Endometrial microvascular endothelial cells (primary cell): Measurements from ENCODE around the gene CACHD1. TPM values are rescaled to one million over a fixed set of nuclear protein-coding genes. Genes with fewer than 3 reads are reported as not detected.
"Not testable (repeated sequence)": the region's sequence is repeated elsewhere in the genome, so short reads cannot be mapped to it uniquely, and the experiment has no call there.

ENCODE experiments used
- in situ Hi-C: cut with HindIII; loops from 2 replicates; pipeline ENCODE4 v1.10.0; 2017; ENCODE audit warnings: low sequenced_read_pairs, low pct_unique_long_range_greater_than_20kb; ENCODE audit errors: inconsistent ontology term
- total RNA-seq: library from RNA; depleted of rRNA; stranded (reverse); fragments of >200 nt; gene quantifications from one replicate; pipeline ENCODE4 v1.2.3, GENCODE V29; 2015; ENCODE audit errors: inconsistent ontology term

The CACHD1 gene
- total RNA-seq, 1 donor from 2014 or later: 7.7 TPM

DNA sequence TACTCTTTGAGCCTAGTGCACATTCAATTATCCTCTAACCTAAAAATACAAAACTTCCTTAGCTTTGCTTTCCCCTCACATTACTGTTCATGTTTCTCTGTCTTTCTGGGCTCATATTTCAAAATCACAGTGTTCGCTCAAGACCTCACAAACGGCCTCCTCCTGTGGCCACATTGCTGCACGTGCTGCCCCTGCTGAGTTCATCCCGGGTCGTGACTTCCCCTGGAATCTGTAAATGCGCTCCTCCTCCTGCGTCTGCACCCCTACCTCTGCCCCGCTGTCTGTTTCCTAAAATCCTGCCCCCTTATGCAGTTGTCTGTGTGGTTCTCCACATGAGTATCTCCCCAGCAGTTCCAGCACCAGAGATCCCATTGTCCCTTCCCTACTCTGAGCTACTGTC lies 229.4 kb downstream of the CACHD1 start:
- in situ Hi-C loops: no loop called here

DNA sequence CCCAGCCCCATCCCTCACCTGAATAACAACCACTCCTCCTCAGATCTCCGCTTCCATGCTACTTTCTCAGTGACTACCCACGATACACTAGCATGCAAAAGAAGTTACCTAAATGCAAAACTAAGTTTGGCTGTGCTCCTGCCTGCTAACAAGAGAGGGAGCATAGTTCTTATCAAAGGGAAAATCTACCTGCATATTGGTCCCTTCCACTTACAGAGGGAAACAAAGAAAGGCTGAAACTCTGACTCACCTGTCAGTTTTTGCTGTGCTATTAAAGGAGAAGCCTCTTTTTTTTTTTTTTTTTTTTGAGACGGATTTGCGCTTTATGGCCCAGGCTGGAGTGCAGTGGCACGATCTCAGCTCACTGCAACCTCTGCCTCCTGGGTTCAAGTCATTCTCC lies 231.1 kb downstream of the CACHD1 start:
- in situ Hi-C loops: no loop called here

DNA sequence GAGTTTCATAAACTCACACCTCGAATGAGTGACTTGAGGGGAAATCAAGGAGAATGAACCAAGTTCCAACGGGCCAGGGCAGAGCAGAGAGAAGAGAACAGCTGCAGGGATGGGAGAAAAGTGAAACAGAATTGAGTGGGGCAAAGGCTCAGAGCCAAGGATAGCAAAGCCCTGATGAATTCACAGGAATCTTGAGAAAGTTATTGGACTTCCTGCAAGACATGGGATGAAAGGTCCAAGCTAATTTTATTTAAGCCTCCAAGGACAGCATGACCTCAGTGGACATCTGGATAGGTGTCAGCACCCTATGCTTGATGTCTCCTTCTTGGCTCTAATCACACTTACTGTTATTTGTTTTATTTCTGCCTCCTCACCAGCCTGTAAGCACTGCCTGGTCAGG lies 232.0 kb downstream of the CACHD1 start:
- in situ Hi-C loops: no loop called here

DNA sequence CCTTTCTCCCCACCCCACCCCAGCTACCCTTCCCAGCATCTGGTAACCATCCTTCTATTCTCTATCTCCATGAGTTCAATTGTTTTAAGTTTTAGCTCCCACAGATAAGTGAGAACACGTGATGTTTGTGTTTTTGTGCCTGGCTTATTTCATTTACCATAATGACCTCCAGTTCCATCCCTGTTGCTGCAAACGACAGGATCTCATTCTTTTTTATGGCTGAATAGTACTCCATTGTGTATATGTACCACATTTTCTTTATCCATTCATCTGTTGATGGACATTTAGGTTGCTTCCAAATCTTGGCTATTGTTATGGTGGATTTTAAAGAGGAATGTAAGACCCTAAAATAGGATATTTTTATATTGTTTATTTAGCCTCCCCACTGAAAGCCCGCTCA lies 232.7 kb downstream of the CACHD1 start:
- in situ Hi-C loops: not testable (repeated sequence)

DNA sequence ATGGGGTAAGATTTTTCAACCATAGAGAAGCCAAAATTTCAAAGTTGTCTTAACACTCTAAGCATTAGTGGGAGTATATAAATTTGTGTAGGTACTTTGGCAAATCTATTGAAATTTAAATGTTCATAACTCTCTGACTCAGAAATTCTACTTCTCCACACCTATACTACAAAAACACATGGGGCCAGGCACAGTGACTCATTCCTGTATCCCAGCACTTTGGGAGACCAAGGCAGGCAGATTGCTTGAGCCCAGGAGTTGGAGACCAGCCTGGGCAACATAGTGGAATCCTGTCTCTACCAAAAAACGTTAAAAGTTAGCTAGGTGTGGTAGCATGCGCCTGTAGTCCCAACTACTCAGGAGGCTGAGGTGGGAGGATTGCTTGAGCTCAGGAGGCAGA lies 233.7 kb downstream of the CACHD1 start:
- in situ Hi-C loops: no loop called here

DNA sequence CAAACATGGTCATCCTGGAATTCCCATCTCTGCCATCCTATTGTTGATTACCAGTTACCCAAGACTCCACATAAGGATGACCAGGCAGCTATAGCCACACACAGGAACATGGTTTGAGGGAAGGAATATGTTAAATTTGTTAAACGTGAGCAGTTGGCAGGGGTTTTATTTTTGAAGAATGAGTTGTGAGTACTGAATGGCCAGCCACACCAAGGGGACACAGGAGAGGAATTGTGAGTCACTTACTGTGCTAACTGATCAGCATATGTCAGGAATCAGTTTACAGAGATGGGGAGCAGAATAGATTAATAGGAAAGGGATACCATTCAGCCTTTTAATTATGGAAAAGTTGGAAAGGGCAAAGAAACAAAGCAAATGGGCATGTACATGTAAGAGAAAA lies 235.7 kb downstream of the CACHD1 start:
- in situ Hi-C loops: no loop called here

DNA sequence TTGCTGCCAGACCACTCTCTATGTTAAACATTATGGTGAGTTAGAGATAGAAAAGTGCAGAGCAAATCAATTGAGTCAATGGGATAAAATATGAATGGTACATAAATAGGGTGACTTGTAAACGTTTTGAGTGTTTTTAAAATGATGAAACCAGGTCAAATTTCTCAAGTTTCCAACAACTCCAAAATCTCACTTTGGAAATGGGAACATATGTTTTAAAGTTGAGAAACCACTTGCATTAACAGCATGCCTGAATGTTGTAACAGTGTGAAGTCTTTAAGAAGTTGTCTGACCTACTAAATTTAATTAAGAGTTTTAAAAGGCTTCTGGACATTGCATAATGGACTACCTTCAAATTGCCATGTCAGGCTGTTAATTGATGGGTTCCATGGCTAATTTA lies 241.3 kb downstream of the CACHD1 start:
- in situ Hi-C loops: no loop called here

DNA sequence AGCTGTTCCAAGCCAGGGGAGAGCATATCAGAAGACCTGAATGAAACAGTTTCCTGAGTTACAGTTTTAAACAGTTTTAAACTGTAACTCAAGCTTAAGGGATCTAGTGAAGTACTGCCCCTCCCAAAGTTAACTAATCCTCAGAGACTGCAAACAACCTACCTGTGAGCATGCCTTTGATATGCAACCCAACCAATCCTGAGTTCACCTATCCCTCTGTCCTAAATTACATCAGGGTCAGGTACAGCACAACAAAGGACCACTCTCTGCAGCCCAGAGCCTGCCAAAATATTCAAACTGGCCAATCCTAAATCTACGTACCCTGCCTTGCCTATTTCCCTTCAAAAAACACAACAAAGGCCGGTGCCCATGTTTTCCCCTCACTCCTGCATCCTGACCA lies 242.1 kb downstream of the CACHD1 start:
- in situ Hi-C loops: no loop called here

DNA sequence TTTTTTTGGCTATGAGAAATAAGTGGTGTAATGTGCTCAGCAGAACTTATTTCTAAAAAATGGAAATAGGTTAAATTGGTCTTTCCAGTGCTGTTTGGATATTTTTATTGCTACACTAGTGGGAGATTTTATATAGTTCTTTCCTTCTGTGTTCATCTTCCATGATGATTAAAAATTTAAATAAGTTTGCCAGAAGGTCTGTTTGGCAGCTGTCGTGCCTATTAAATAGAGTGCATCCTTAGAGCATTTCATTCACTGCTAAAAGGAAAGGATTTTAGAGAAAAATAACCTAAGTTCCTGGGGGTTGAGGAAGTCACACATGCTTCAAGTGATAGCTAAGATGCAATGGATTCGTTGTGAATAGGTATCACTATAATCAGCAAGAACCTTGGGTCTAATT lies 245.3 kb downstream of the CACHD1 start:
- in situ Hi-C loops: no loop called here

DNA sequence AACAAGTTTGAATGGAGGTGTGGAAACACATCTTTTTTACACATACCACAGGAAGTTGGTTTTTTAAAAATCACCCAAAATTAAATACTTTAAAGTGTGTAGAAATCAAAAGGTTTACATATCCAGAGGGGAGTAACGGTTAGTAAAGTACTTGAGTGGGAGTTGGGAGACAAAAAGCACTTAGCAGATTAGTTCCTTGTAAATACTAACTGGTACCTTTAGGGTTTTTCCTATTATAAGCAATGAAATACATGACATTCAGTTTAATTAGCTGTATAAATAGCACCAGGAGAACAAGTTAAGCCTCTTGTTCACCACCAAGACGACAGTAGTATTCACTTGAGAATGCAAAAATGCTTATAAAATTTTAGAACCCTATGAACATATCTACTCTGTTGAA lies 251.2 kb downstream of the CACHD1 start:
- in situ Hi-C loops: no loop called here

DNA sequence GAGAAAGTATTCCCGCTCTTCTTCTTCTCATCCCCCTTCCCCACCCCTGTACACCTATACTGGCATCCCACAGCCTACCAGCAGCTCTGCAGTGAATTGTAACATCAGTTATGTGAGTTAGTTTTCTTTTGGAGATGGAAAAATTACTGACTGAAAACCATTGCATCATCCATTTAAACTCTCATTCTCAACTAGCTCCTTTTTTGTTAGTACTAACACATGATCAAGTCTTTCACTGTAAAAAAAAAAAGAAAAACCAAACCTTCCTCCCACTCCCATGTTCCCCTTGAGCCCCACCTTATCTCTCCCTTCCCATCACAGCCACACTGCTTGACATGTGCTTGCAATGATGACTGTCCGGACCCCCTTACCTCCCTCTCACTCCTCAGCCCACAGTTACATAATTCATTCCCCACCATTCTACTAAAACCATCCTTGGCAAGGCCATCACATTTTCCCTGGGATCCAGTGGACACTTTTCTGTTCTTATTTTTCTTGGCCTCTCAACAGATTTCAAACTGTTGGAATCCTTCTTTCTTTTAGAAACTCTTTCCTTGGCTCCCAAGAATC lies 251.7 kb downstream of the CACHD1 start:
- in situ Hi-C loops: no loop called here

DNA sequence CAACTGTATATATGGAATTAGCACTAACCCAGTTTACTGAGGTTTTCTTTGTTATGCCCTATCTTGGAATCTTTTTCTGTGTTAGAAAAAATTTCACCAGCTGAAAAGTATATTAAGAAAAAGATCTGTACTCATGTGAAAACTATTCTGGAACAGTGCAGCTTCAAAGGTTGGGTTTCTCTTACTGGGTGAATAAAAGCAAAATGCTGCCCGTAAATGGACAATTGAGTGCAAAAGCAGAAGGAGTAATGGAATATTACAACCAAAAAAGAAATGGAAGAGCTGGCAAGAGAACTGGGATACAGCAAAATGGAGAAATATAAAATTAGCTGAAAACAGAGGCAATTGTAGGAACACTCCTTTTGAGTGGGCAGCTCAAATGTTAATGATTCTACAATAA lies 257.9 kb downstream of the CACHD1 start:
- in situ Hi-C loops: no loop called here

DNA sequence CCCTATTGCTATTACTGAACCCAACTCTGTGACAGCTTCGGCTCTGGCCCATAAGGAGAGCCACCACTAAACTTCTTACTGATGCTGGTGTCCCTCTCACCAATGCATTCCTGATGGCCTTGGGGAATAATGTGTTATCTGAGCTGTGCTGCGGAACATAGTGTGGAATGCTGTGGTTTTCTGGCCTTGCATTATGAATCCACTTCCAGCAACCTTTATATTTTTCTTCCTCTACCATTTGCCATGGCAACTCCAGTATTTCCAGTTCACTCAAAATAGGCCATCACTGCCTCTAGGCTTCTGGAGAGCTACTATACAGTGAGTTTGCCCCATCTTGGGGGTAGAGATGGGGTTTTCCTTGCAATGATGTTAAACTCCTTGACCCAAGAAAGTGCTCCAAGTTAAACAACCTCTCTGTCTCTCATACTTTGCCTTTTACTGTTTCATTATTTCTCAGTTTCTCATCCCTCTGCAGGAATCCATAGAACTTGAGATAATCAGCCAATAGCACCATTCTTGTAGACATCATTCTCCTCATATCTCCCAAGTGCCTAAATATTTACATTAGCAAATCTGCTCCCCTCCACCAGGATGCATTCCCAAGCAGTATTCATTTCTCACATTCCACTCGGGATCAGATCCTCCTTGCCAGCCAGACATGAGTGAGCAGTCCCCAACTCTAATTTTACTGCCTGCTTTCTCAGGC lies 263.8 kb downstream of the CACHD1 start:
- in situ Hi-C loops: no loop called here

DNA sequence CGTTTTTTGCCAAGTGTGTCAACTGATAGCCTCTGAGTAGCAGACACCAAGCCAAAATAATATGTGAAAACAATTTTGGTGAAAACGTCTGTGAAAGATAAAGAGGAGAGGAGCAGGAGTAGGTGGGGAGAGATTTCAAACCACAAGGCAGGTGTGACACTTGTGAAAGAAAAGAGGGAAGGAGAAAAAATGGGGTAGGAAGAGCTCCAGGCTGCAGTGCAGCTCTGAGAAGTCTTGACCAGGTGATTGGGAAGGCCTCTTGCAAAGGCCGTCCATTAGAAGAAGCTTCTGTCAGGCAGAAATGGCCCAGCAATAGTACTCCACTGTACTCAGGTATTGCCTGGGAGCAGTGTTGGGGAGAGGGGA lies 264.3 kb downstream of the CACHD1 start:
- in situ Hi-C loops: no loop called here

DNA sequence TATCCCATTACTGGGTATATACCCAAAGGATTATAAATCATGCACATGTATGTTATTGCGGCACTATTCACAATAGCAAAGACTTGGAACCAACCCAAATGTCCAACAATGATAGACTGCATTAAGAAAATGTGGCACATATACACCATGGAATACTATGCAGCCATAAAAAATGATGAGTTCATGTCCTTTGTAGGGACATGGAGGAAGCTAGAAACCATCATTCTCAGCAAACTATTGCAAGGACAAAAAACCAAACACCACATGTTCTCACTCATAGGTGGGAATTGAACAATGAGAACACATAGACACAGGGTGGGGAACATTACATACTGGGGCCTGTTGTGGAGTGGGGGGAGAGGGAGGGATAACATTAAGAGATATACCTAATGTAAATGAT lies 270.8 kb downstream of the CACHD1 start:
- in situ Hi-C loops: not testable (repeated sequence)
